Activated gamma-delta T cell treated with anti-CD3 and anti-CD28 coated beads, Interleukin-2, amount 50 U/mL, for 16 hours (primary cell): Measurements from ENCODE around the gene ACSS1.

ENCODE experiments used
- DNase-seq: peaks from one replicate; pipeline ENCODE4 v3.0.0-alpha.2; 2020; ENCODE audit warnings: low read depth

The ACSS1 gene

GRCh38 chr20:25058847-25059810 lies 1.2 kb upstream of the ACSS1 start:
- DNase-seq = no peak

- peak; percentile 68 for DNase-seq
Observed at GRCh38 chr20:25057234-25058050, 497 bp downstream of the ACSS1 start.

GRCh38 chr20:25056690-25057233 lies 1.2 kb downstream of the ACSS1 start:
- no peak for DNase-seq

- no peak for DNase-seq
Observed at GRCh38 chr20:25055711-25056495, 2.0 kb downstream of the ACSS1 start.

- DNase-seq = no peak
Observed at GRCh38 chr20:25054995-25055629, 2.8 kb downstream of the ACSS1 start.

GRCh38 chr20:25054096-25054820 lies 3.7 kb downstream of the ACSS1 start:
- no peak for DNase-seq

- DNase-seq = no peak
Observed at GRCh38 chr20:25053255-25054031, 4.5 kb downstream of the ACSS1 start.

- no peak for DNase-seq
Observed at GRCh38 chr20:25052255-25053194, 5.4 kb downstream of the ACSS1 start.

- DNase-seq = no peak
Observed at GRCh38 chr20:25051386-25052155, 6.4 kb downstream of the ACSS1 start.

- no peak for DNase-seq
Observed at GRCh38 chr20:25050501-25051350, 7.2 kb downstream of the ACSS1 start.

GRCh38 chr20:25050082-25050481 lies 7.9 kb downstream of the ACSS1 start:
- no peak for DNase-seq

GRCh38 chr20:25049261-25050060 lies 8.5 kb downstream of the ACSS1 start:
- DNase-seq = no peak

GRCh38 chr20:25048519-25048952 lies 9.4 kb downstream of the ACSS1 start:
- no peak for DNase-seq

- no peak for DNase-seq
Observed at GRCh38 chr20:25047766-25048165, 10.2 kb downstream of the ACSS1 start.

- DNase-seq = no peak
Observed at GRCh38 chr20:25046736-25047666, 10.9 kb downstream of the ACSS1 start.
